IMR-90 (cell line): ENCODE results near the gene GCM1. TPM values are rescaled to one million over a fixed set of nuclear protein-coding genes. Genes with fewer than 3 reads are reported as not detected.

Experiments used
- ATAC-seq: fragments of 200-7000 bp; cut with Tn5 transposase; 2 replicates; pipeline ENCODE4 v1.9.1; 2020; ENCODE audit warnings: low read depth, mild to moderate bottlenecking, moderate library complexity
- BruUV-seq: library from RNA; stranded (reverse); fragments of 400-500 nt; replicated peaks from 2 replicates; lab custom pipeline; 2021; lab: Mats Ljungman, UMichigan
- CTCF ChIA-PET: fragments of 300-600 bp; formaldehyde crosslinking; extraction: SDS; loops from one replicate; lab custom pipeline; 2021; ENCODE audit warnings: antibody characterized with exemption; lab: Yijun Ruan, JAX
- POLR2A ChIA-PET: fragments of 300-600 bp; sonication (Branson Sonifier 250); formaldehyde crosslinking; loops from one replicate; lab custom pipeline; 2022; ENCODE audit warnings: antibody characterized with exemption; ENCODE audit not compliant: unreplicated experiment; lab: Charles Lee
- DNase-seq: peaks from one replicate; pipeline ENCODE4 v3.0.0; 2013
- H2AFZ ChIP-seq: replicated peaks from 2 replicates; pipeline ENCODE3; 2013; ENCODE audit warnings: low read length, mild to moderate bottlenecking; ENCODE audit not compliant: poor library complexity
- H2AK5ac ChIP-seq: 2 replicates; pipeline ENCODE4 v1.6.1; 2013; ENCODE audit warnings: low read depth, low read length, inconsistent platforms
- H2AK9ac ChIP-seq: replicated peaks from 2 replicates; pipeline ENCODE3; 2013; ENCODE audit warnings: mild to moderate bottlenecking, low read depth, low read length, moderate library complexity; ENCODE audit not compliant: poor library complexity
- H2BK120ac ChIP-seq: 2 replicates; pipeline ENCODE4 v1.6.1; 2013; ENCODE audit warnings: low read depth, low read length, inconsistent platforms
- H2BK15ac ChIP-seq: 3 replicates; pipeline ENCODE4 v1.6.1; 2013; ENCODE audit warnings: low read depth, low read length, inconsistent platforms
- H2BK20ac ChIP-seq: 2 replicates; pipeline ENCODE4 v1.6.1; 2013; ENCODE audit warnings: low read depth, mild to moderate bottlenecking, inconsistent platforms, low read length, moderate library complexity
- H2BK5ac ChIP-seq: 2 replicates; pipeline ENCODE4 v1.6.1; 2013; ENCODE audit warnings: mild to moderate bottlenecking, low read depth, low read length, inconsistent platforms; ENCODE audit not compliant: poor library complexity, severe bottlenecking
- H3K14ac ChIP-seq: replicated peaks from 2 replicates; pipeline ENCODE4 v1.6.1; 2013; ENCODE audit warnings: low read depth, low read length, inconsistent platforms
- H3K18ac ChIP-seq: 2 replicates; pipeline ENCODE4 v1.6.1; 2013; ENCODE audit warnings: low read depth, low read length, control low read depth
- H3K23ac ChIP-seq: 2 replicates; pipeline ENCODE4 v1.6.1; 2013; ENCODE audit warnings: low read depth, low read length, inconsistent platforms
- H3K27ac ChIP-seq: 2 replicates; pipeline ENCODE4 v1.5.1; 2013; ENCODE audit warnings: mild to moderate bottlenecking, control low read depth, low read length; ENCODE audit not compliant: insufficient read depth
- H3K27me3 ChIP-seq: 2 replicates; pipeline ENCODE4 v1.6.1; 2013; ENCODE audit warnings: low read length; ENCODE audit not compliant: control insufficient read depth, insufficient read depth
- H3K36me3 ChIP-seq: 2 replicates; pipeline ENCODE4 v1.6.1; 2013; ENCODE audit warnings: low read length, mixed read lengths; ENCODE audit not compliant: control insufficient read depth, insufficient read depth
- H3K4ac ChIP-seq: 2 replicates; pipeline ENCODE4 v1.6.1; 2013; ENCODE audit warnings: low read depth, low read length, inconsistent platforms
- H3K4me1 ChIP-seq: 2 replicates; pipeline ENCODE4 v1.6.1; 2013; ENCODE audit warnings: low read length, mixed read lengths; ENCODE audit not compliant: control insufficient read depth, insufficient read depth
- H3K4me2 ChIP-seq: 2 replicates; pipeline ENCODE4 v1.6.1; 2013; ENCODE audit warnings: low read depth, mild to moderate bottlenecking, control low read depth, low read length, moderate library complexity
- H3K4me3 ChIP-seq: 2 replicates; pipeline ENCODE4 v1.5.1; 2013; ENCODE audit warnings: low read depth, mild to moderate bottlenecking, control low read depth, low read length, moderate library complexity; ENCODE audit not compliant: insufficient read depth
- H3K56ac ChIP-seq: 2 replicates; pipeline ENCODE4 v1.6.1; 2013; ENCODE audit warnings: low read length, inconsistent platforms; ENCODE audit not compliant: insufficient read depth; ENCODE audit errors: extremely low read depth
- H3K79me1 ChIP-seq, 2 experiments: 2 replicates each; pipeline ENCODE4 v1.6.1; 2013; ENCODE audit warnings: low read length in 2 of 2, inconsistent platforms in 1 of 2, low read depth in 1 of 2
- H3K9ac ChIP-seq: 2 replicates; pipeline ENCODE4 v1.6.1; 2013; ENCODE audit warnings: low read depth, low read length, control low read depth
- H3K9me1 ChIP-seq: 2 replicates; pipeline ENCODE4 v1.6.1; 2013; ENCODE audit warnings: low read length, inconsistent platforms; ENCODE audit not compliant: insufficient read depth
- H3K9me3 ChIP-seq: 2 replicates; pipeline ENCODE4 v1.6.1; 2013; ENCODE audit warnings: low read length; ENCODE audit not compliant: control insufficient read depth, insufficient read depth
- H4K20me1 ChIP-seq: 2 replicates; pipeline ENCODE4 v1.6.1; 2013; ENCODE audit warnings: low read length, inconsistent platforms; ENCODE audit not compliant: insufficient read depth
- H4K5ac ChIP-seq: 2 replicates; pipeline ENCODE4 v1.6.1; 2013; ENCODE audit warnings: mild to moderate bottlenecking, low read depth, low read length, control low read depth
- H4K8ac ChIP-seq, 2 experiments: 2 replicates each; pipeline ENCODE4 v1.6.1; 2013; ENCODE audit warnings: low read depth in 2 of 2, low read length in 2 of 2, control low read depth in 1 of 2, inconsistent platforms in 1 of 2
- H4K91ac ChIP-seq: 2 replicates; pipeline ENCODE4 v1.6.1; 2013; ENCODE audit warnings: low read depth, low read length, inconsistent platforms; ENCODE audit not compliant: insufficient read depth
- BHLHE40 ChIP-seq: fragments of 150-350 bp; IDR thresholded peaks from 2 replicates; pipeline ENCODE4 v1.6.1; 2016; ENCODE audit warnings: mild to moderate bottlenecking, low read depth, low read length
- CEBPB ChIP-seq: IDR thresholded peaks from 2 replicates; pipeline ENCODE4 v1.6.1; 2012; ENCODE audit warnings: low read depth, low read length, improper control_type of control experiment
- CHD1 ChIP-seq: IDR thresholded peaks from 2 replicates; pipeline ENCODE4 v1.6.1; 2012; ENCODE audit warnings: low read depth, low read length, improper control_type of control experiment
- CTCF ChIP-seq: conservative IDR thresholded peaks from 2 replicates; pipeline ENCODE4 v1.5.1; 2012; ENCODE audit warnings: mild to moderate bottlenecking, low read depth, low read length, improper control_type of control experiment
- FOS ChIP-seq: fragments of 150-350 bp; IDR thresholded peaks from 2 replicates; pipeline ENCODE4 v1.6.1; 2016; ENCODE audit warnings: low read depth, low read length
- MAFK ChIP-seq: IDR thresholded peaks from 2 replicates; pipeline ENCODE4 v1.6.1; 2012; ENCODE audit warnings: low read depth, low read length, improper control_type of control experiment
- MAZ ChIP-seq: IDR thresholded peaks from 2 replicates; pipeline ENCODE4 v1.6.1; 2012; ENCODE audit warnings: low read depth, mild to moderate bottlenecking, low read length, improper control_type of control experiment, moderate library complexity, borderline replicate concordance
- POLR2A ChIP-seq: IDR thresholded peaks from 2 replicates; pipeline ENCODE4 v1.6.1; 2012; ENCODE audit warnings: mild to moderate bottlenecking, low read depth, low read length
- RAD21 ChIP-seq: IDR thresholded peaks from 2 replicates; pipeline ENCODE4 v1.6.1; 2012; ENCODE audit warnings: low read length, improper control_type of control experiment
- RCOR1 ChIP-seq: IDR thresholded peaks from 2 replicates; pipeline ENCODE4 v1.6.1; 2012; ENCODE audit warnings: mild to moderate bottlenecking, low read length, improper control_type of control experiment; ENCODE audit not compliant: insufficient replicate concordance
- RFX5 ChIP-seq: IDR thresholded peaks from 2 replicates; pipeline ENCODE4 v1.8.0; 2012; ENCODE audit warnings: low read depth, mild to moderate bottlenecking, low read length, moderate library complexity
- USF2 ChIP-seq: fragments of 150-350 bp; IDR thresholded peaks from 2 replicates; pipeline ENCODE4 v1.6.1; 2017; ENCODE audit warnings: mild to moderate bottlenecking, antibody characterized with exemption, low read length, low read depth
- WGBS, 2 experiments: methylation state at CpG; one replicate each; pipeline versions ENCODE4 v1.1.5 to v1.1.7; 2013; ENCODE audit warnings: missing lambda C conversion rate in 2 of 2; ENCODE audit not compliant: insufficient read length in 1 of 2; ENCODE audit errors: extremely low coverage in 2 of 2; 5-methylcytosine and 5-hydroxymethylcytosine counted together
- dilution Hi-C: fragments of 300-500 bp; cut with HindIII; formaldehyde crosslinking; loops from one replicate; pipeline ENCODE4 v1.14.3; 2018; ENCODE audit warnings: low sequenced_read_pairs; ENCODE audit not compliant: unreplicated experiment
- in situ Hi-C: fragments of 300-500 bp; cut with MboI; formaldehyde crosslinking; loops from 3 replicates; pipeline ENCODE4 v1.14.3; 2019; ENCODE audit warnings: low sequenced_read_pairs, inconsistent platforms, mixed read lengths
- intact Hi-C: fragments of 100-400 bp; cut with micrococcal nuclease; formaldehyde crosslinking; loops from 2 replicates; pipeline ENCODE4 v1.10.0; 2022
- polyA plus RNA-seq, 3 experiments: library from polyadenylated mRNA; depleted of rRNA; stranded (reverse); fragments of >200 nt; gene quantifications; 2 replicates each; pipeline ENCODE4 v1.2.3, GENCODE V29; 2012; ENCODE audit warnings: low replicate concordance in 1 of 3
- total RNA-seq: library from RNA; depleted of rRNA; stranded (reverse); fragments of >200 nt; gene quantifications from 2 replicates; pipeline ENCODE4 v1.2.3, GENCODE V29; 2012

GCM1 gene
- total and polyA plus RNA-seq, 2 of the 4 experiments (the other 2 are of a cell fraction): not detected

GRCh38 chr6:53128842-53129241 lies 19.8 kb downstream of the GCM1 start:
- Histone ChIP-seq H3K4ac (no peak overlapping the region), H3K9me1 (no peaks in the 10 kb centered on the region), H3K18ac (no peak overlapping the region), H2BK15ac (no peak overlapping the region), H2BK120ac (no peak overlapping the region), H4K91ac (no peak overlapping the region), H2BK20ac (no peak overlapping the region), H3K23ac (no peak overlapping the region), H4K20me1 (no peaks in the 10 kb centered on the region), H3K4me2 (no peak overlapping the region), H2AK9ac (no peak overlapping the region), H4K5ac (no peak overlapping the region), H3K9me3 (no peaks in the 10 kb centered on the region), H3K56ac (no peak overlapping the region), H2AK5ac (no peak overlapping the region), H2AFZ (no peak overlapping the region), H3K27me3 (peaks cover 45% of the 10 kb centered on the region), H3K4me1 (no peaks in the 10 kb centered on the region), H2BK5ac (no peak overlapping the region), H3K9ac (no peak overlapping the region), H4K8ac (no peak overlapping the region), H3K4me3 (no peak overlapping the region), H3K79me1 (no peaks in the 10 kb centered on the region), H3K36me3 (no peaks in the 10 kb centered on the region), H3K14ac (no peak overlapping the region), H3K27ac (no peak overlapping the region)
- in situ Hi-C loops: no loop called here
- no peak for DNase-seq
- TF ChIP-seq CHD1 (no peak), MAZ (no peak), POLR2A (no peak), FOS (no peak), BHLHE40 (no peak), RCOR1 (no peak), RFX5 (no peak), RAD21 (no peak), MAFK (no peak), CTCF (no peak), USF2 (no peak), CEBPB (no peak)
- ATAC-seq: no peak
- dilution Hi-C loops: no loop called here
- intact Hi-C loops: no loop called here
- ChIA-PET POLR2A (no interaction called here), CTCF (no interaction called here)
- WGBS, 2 experiments: no CpG with 5 or more reads among the region's 5 CpGs
- no TSS peak for BruUV-seq
